ENCODE data around the gene NCCRP1. TPM values are rescaled to one million over a fixed set of nuclear protein-coding genes. Genes with fewer than 3 reads are reported as not detected.

NCCRP1 gene, protein sequence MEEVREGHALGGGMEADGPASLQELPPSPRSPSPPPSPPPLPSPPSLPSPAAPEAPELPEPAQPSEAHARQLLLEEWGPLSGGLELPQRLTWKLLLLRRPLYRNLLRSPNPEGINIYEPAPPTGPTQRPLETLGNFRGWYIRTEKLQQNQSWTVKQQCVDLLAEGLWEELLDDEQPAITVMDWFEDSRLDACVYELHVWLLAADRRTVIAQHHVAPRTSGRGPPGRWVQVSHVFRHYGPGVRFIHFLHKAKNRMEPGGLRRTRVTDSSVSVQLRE
- not detected for total RNA-seq
- long read RNA-seq = 0 reads

DNA sequence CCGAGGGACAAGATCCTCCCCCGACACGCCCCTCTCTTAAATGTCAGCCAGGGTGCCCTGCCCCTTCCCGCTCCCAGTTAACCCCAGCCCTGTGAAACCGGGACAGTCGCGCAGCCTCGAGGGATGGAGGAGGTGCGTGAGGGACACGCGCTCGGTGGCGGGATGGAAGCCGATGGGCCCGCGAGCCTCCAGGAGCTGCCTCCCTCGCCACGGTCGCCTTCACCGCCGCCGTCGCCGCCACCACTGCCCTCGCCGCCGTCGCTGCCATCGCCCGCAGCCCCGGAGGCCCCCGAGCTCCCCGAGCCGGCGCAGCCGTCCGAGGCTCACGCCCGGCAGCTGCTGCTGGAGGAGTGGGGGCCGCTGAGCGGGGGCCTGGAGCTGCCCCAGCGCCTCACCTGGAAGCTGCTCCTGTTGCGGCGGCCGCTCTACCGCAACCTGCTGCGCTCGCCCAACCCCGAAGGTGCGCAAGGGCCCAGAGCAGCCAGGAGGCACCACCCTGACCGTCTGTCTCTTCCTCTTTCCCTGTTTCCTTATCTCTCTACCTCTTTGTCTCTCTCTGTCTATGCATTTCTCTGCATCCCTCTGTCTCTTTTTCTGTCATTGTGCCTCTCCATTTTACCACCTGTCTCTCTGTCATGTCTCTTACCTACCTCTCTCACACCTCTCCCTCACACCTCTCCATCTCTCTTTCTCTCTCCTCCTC is at the start of gene NCCRP1:
TSS of gene NCCRP1 (plus strand) at position 105 of the 703 bp plus-strand sequence. CDS start at position 124, 19 bp downstream.
- ATAC-seq (no peak), DNase-seq (no peak)

DNA sequence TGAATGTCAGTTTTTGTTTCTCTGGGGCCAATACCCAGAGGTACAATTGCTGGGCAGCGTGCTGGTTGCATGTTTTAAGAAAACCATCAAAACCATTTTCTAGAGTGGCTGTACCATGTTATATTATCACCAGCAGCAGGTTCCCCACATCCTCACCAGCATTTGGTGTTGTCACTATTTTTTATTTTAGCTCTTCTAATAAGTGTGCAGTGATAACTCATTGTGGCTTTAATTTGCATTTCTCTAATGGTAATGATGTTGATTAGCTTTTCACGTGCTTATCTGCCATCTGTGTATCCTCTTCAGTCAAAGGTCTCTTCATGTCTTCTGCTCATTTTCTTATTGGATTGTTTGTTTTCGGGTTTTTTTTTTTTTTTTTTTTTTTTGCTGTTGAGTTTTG is 49.3 kb upstream of the NCCRP1 start:
- DNase-seq = no peak
- ATAC-seq = no peak

More for the DNA sequence above, at the start of gene NCCRP1:
- intact Hi-C loops (cut with micrococcal nuclease) = no loop called here

DNA sequence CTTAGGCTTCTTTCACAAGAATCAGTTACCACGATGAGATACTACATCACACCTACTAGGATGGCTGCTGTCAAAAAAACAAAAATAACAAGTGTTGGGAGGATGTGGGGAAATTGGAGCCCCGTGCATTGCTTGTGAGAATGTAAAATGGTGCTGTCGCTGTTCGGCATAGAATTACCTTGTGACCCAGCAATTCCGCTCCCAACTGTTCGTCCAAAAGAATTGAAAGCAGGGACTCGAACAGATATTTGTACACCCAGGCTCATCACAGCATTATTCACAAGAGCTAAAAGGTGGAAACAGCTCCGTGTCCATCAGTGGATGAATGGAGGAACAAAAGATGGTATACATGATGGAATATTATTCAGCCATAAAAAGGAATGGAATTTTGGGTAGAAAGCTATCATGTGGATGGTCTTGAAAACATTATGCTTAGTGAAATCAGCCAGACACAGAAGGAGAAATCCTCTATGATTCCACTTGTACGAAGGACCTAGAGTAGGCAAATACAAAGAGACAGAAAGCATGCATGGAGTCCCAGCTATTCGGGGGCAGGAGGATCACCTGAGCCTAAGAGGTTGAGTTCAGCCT is 47.7 kb upstream of the NCCRP1 start:
- ATAC-seq (no peak), DNase-seq (no peak)
- intact Hi-C loops (cut with micrococcal nuclease) = no loop called here

More for the DNA sequence above, 49.3 kb upstream of the NCCRP1 start:
- intact Hi-C loops (cut with micrococcal nuclease) = no loop called here

DNA sequence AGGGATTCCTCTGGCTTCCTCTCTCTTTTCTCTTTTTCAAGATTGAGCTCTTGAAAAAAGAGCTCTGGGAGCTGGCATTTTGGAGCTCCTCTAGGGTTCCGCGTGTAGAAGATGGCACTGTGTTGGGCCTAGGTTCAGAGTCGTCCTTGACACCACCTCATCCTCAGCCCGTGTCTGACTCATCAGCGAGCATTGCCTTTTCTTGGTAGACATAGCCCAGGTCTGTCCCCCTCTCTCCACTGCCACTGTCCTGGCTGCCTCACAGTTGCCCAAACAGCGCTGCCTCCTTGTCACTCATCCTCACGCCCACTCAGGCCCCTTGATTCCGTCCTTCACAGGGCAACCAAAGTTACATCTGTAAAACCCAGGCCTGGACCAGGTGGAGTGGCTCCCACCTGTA is 46.5 kb upstream of the NCCRP1 start:
- DNase-seq (no peak), ATAC-seq (no peak)
- intact Hi-C loops (cut with micrococcal nuclease) = no loop called here

DNA sequence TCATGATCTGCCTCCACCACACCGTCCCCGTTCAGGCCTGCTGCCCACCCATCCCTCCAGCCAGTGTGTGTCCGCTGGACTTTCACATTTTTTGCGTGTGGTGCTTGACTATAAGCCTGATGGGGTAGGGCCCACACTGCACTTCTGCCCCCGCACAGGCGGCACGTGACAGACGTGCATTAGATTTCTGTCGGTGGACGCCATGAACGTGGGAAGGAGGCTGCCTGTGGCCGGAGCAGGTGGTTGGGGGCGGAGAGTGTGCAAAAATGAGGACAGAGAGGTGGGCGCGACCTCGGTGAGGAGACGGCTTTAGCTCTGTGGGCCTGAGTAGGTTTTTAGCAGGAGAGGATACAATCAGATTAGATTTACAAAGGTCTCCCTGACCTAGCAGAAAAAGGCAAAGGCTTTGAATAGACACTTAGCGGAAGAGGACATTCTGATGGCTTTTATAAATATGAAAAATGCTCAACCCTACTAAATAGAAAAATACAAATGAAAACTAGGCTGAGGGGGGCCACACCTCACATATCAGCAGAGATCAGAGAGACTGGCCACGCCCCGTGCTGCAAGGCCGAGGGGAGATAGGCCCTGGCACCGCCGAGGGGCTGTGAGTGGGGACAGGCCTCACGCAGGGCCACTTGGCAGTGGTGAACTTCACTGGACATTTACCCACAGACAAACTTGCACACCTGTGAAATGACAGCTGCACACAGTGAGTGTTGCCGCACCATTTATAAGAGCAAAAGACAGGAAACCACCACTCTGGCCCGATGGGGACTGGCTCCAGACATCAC is 45.8 kb upstream of the NCCRP1 start:
- DNase-seq = no peak
- ATAC-seq = no peak
- intact Hi-C loops (cut with micrococcal nuclease) = no loop called here

DNA sequence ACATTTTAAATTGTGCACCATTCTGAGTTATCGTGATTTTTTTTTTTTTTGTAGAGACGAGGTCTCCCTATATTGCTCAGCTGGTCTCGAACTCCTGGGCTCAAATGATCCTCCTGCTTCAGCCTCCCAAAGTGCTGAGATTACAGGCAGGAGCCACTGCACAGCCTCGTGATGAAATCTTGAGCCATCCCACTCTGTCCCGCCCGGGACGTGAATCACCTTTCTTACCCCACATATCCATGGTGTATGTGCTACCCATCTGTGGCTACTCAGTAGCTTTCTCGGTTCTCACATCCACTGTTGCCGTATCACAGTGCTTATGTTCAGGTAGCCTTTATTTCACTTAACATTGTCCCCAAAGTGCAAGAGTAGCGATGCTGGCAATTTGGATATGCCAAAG is 44.7 kb upstream of the NCCRP1 start:
- intact Hi-C loops (cut with micrococcal nuclease) = no loop called here
- ATAC-seq (no peak), DNase-seq (no peak)

DNA sequence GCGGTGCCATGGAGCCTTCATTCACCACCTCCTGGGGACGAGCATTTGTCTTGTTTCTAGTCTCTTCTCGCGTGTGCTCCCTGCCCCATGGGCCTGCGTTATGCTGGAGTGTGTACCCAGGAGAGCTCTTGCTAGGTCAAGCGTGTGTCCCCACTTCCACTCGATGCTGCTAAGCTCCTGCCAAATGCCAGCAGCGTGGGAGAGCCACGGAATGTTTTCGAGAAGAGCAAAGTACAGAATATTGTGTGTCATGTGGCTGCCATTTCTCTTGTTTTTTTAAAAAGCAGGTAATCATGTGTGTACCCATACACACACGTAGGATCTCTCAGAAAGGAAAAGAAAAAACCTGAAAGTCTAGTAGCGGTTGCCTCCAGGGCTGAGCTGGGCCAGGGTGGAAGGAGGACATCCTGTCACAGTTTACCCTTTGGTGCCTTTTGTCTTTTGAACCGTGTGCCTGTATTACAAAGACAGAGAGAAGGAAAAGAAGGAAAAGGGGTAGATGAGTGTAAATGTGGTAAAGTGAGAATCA is 42.6 kb upstream of the NCCRP1 start:
- DNase-seq (no peak), ATAC-seq (no peak)
- intact Hi-C loops (cut with micrococcal nuclease) = no loop called here

DNA sequence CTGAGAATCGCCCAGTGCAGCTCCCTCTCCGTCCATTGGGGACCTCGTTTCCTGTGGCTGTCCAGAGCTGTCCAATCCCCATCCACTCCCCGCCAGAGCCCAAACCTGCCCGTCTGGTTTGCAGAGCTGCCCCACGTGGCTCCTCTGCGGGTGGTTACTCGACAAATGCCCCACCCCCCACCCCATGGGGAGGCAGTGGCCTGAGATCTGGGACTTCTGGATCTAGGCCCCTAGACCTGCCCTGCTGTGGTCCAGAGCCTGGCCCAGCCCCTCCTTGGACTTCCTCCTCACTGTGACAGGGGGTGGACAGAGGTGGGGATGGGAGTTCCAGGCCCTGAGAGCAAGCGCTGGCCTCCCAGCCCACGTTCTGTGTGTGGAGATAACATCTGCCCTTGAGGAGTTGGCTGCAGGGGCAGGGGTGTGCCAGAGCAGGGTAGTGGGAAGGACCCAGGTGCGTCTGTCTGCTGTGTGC is 42.1 kb upstream of the NCCRP1 start:
- intact Hi-C loops (cut with micrococcal nuclease) = no loop called here
- peak; percentile 21 for DNase-seq
- ATAC-seq = peak; percentile 27

DNA sequence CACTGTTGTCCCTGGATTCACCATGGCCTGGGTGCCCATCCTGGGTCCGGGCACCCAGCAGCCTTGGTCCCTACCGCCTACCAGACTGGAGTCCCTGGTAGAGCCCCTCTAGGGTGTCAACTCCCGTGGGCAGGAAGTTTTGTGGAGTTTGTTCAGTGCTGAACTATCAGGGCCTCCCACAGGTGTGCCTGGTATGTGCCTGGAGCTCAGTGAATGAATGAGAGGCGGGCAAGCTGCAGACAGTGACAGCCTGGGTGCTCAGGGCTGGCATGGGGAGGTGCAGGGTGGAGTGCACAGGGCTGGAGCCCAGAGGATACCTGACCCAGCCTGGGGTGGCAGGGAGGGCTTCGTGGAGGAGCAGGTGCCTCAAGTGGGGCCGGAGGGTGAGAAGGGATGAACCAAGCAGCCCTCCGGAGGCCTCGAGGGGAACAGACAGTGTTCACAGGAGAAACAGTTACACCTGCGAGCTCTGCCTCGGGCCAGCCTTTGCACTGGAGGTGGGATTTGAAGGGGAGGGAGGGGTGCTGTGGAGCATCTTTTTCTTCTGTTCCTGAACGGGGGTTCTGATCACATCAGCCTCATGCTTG is 41.6 kb upstream of the NCCRP1 start:
- intact Hi-C loops (cut with micrococcal nuclease) = no loop called here
- no peak for ATAC-seq
- no peak for DNase-seq

DNA sequence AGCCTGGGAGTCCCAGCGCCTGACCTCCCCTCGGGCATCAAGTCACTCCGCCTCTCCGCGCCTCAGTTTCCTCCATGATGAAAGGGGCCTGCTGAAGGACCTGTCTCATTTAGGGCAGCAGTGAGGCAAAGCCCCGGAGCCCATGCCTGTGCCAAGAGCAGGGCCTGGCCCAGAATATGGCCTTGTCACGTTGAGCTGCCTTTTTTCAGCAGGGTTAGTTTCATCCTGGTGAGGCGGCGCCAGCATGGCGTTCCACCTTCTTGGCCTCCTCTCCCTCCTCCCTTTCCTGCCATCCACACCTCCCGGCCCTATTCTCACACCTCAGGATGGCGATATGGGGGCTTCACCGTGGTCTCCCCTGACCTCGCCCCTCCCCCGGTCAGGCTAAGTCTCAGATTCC is 41.0 kb upstream of the NCCRP1 start:
- ATAC-seq = no peak
- intact Hi-C loops (cut with micrococcal nuclease) = no loop called here

DNA sequence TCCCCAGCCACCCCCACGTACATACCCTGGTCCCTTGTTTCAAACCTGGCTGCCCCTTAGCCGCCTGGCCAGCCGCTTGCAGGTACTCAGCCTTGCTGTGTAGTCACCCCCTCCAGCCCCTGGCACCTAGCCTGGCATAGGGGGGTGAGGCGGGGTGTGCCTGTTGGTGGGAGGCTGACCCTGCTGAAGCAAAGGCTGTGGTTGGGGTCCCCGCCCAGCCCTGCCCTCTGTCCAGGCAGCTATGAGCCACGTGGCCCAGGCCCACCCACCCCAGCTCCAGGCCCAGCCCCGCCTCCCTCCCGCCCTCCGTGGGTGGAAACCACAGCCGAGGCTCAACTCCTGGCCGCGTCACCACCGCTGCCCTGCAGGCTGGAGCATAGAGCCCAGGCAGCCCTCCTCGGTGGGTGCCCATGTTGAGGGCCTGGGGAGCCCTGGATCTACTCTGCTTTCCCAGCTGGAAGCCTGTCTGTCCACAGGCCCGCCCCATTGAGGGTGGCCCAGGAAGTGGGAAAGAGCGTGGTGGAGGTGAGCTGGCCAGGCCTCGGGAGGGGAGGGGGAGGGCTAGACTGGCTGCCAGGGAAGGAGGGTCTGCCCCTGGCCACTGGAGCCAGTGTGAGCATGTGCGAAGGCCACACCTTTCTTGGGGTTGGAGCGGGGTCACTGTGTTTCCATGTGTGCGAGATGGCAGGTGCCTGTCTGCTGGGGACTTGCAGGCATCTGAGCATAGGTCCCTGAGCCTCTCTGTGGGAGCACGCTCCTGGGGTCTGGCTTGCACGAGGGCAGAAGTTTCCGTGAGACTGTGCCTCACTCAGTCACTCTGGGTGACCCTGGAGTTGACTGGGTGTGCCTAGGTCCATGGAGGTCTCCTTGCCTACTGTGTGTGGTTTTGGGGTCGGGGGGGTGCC is 40.2 kb upstream of the NCCRP1 start:
- intact Hi-C loops (cut with micrococcal nuclease) = no loop called here
- no peak for ATAC-seq
- DNase-seq = no peak

More for the DNA sequence above, 41.0 kb upstream of the NCCRP1 start:
- no peak for DNase-seq

DNA sequence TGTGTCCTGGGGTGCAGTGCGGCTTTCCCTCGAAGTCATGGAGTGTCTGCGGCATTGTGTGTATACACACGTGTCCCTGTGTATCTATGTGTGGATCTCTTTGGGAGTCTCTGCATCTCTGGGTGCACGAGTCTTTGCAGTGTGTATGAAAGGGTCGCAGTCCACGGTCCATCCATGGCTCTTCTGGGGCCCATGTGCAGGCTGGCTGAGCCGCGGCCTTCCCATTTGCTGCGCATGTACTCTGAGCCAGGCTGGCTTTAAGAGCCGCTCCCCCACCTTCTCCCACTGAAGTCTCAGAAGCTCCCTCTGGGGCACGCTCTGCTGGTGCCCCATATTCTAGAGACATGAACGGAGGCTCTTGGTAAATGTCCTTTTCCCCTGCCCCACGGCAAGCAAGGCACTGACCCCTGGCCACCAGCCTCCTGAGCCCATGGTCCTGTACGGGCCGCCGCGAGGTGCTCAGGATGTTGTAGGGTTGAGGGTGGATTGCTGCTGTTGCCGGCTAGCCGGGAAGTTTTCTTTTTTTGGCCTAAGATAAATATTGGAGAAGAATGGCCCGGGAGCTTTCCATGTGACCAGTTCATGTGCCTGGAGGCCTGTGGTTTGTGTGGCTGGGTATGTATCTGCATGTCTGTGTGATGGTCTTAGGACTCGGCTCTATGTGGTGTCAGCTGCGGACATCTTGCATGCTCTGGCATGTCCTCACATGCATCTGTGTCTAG is 39.3 kb upstream of the NCCRP1 start:
- intact Hi-C loops (cut with micrococcal nuclease) = no loop called here
- no peak for ATAC-seq
- DNase-seq = no peak

DNA sequence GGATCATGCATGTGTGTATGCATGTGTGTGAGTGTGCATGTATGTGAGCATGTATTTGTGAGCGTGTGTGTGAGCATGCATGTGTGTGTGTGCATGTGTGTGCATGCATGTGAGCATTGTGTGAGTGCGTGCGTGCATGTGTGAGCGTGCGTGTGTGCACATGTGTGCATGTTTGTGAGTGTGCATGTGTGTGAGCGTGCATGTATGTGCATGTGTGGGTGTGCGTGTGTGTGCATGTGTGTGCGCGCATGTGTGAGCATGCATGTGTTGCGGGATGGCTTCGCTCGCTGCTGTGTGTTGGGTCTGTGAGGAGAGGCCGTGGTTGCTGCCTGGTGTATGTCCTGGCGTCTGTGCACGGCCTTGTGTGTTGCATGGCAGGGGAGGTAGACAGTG is 38.8 kb upstream of the NCCRP1 start:
- intact Hi-C loops (cut with micrococcal nuclease) = no loop called here
- DNase-seq (no peak), ATAC-seq (no peak)

DNA sequence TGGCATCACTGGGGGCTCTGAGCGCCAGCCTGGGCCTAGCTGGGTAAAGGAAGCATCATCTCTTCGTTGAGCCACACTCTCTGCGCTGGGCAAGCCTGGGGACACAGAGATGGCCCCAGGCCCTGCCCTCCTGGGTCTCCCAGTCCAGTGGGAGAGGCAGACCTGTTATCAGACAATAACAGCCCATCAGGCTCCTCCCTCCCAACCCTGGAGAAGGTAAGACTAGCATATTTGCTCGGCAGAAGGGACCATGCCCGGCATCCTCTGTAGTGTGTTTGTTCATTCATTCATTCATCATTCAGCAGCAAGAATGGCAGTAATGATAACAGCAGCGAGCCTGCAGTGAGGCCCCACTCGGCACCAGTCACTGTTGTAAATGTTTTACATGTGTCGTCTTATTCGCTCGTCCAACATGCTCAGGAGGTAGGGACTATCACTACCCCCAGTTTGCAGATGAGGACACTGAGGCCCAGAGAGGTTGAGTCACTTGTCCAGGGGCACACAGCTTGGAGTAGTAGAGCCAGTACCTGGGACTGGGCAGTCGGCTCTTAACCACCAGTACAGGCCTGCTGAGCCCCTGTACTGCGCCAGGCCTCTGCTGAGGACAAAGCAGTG is 38.0 kb upstream of the NCCRP1 start:
- ATAC-seq (no peak), DNase-seq (no peak)
- intact Hi-C loops (cut with micrococcal nuclease) = no loop called here

DNA sequence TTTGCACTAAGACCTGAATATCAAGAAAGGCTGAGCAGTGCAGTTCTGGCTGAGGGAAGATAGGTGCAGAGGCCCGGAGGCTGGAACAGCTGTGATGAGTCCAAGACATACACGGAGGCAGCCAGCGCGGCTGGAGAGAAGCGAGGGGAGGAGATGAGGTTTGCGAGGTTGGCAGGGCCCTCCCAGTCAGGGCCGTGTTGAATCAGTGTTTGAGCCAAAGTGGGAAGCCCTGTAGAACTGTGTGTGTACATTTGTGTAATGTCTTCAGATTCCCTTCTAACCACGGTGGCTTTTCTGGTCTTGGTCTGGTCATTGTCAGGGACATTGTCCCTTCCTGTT is 36.3 kb upstream of the NCCRP1 start:
- intact Hi-C loops (cut with micrococcal nuclease) = no loop called here
- DNase-seq = peak; percentile 68
- peak; percentile 70 for ATAC-seq

DNA sequence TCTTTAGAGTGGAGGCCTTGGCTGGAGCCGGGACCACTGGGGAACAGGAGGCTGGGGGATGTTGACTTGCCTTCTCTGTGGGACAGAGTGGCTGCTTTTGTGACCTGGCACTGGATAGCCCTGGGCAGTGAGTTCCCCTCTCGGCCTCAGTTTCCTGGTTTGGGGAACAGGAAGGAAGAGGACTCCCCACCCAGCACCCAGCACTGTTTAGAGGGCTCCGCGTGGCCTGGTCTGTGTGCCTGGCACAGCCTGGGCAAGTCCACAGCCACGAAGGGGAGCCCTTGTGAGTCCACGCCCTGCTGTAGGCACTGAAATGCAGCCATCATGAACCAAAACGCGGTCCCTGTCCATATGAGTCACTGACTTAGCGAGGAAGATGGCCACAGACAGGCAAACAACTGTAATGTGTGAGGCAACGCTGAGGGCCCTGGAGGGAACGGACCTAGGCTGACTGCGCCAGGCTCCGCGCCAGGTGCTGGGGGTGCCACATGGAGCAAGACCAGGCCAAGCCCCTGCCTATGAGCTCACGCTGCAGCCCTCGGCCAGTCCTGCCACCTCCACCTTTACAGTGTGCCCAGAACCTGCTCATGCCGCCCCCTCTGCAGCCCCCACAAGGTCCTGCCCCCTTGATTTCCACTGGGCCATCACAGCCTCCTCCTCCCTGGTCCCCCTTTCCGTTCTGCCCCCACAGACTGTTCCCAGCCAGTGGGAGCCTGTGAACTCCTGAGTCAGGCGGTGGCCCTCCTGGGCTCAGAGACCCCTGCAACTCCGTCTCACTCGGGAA is 35.7 kb upstream of the NCCRP1 start:
- intact Hi-C loops (cut with micrococcal nuclease) = no loop called here
- peak; percentile 20 for DNase-seq
- no peak for ATAC-seq

Measured in left ventricle myocardium superior (tissue), 1 donor.